Measurements from ENCODE around the gene KLHL22. TPM values are rescaled to one million over a fixed set of nuclear protein-coding genes. Genes with fewer than 3 reads are reported as not detected.

Gene KLHL22
- total and polyA plus RNA-seq, 2 of the 4 experiments (the other 2 are of a cell fraction) = 27.1 to 30.1 TPM

GRCh38 chr22:20426259-20426615 lies 69.4 kb downstream of the KLHL22 start:
- ChIA-PET POLR2A (ENCODE audit: unreplicated experiment) (no interaction called here), CTCF (no interaction called here)
- no peak overlapping the region for H2AK9ac ChIP-seq (replicated peaks; ENCODE audit: low read depth, low read length, poor library complexity)
- peaks cover 13% of the 10 kb centered on the region; the same call in 1 of the 2 replicates for H3K4me1 ChIP-seq (ENCODE audit: control insufficient read depth, insufficient read depth, low read length)
- no peak overlapping the region for H2AFZ ChIP-seq (replicated peaks; ENCODE audit: low read length, poor library complexity)
- no peaks in the 10 kb centered on the region for H3K9me3 ChIP-seq (ENCODE audit: control insufficient read depth, insufficient read depth, low read length)
- no peak overlapping the region for H2AK5ac ChIP-seq (ENCODE audit: low read depth, low read length)
- no peak overlapping the region for H3K23ac ChIP-seq (ENCODE audit: low read depth, low read length)
- H4K5ac ChIP-seq (ENCODE audit: low read depth, low read length) = no peak overlapping the region
- peaks cover 56% of the 10 kb centered on the region for H3K36me3 ChIP-seq (ENCODE audit: control insufficient read depth, insufficient read depth, low read length)
- intact Hi-C loops (cut with micrococcal nuclease) = no loop called here
- no peak overlapping the region for H3K4me3 ChIP-seq (ENCODE audit: insufficient read depth, low read depth, low read length)
- WGBS, 2 experiments (ENCODE audit: extremely low coverage in 2 of 2, insufficient read length in 1 of 2) = 97% methylated on average over 5 of the region's 12 CpGs; no CpG with 5 or more reads in 1 of the 2 experiments
- BruUV-seq (replicated peaks) = no TSS peak
- H3K79me1 ChIP-seq (ENCODE audit: low read depth in 1 of 2, low read length in 2 of 2) = peaks cover 3 to 37% of the 10 kb centered on the region in 2 experiments; a peak in 3 of 4 replicates
- no peak overlapping the region for H4K8ac ChIP-seq (ENCODE audit: low read depth in 2 of 2, low read length in 2 of 2)
- H3K14ac ChIP-seq (replicated peaks; ENCODE audit: low read depth, low read length) = no peak overlapping the region
- no peak overlapping the region for H3K4me2 ChIP-seq (ENCODE audit: low read depth, low read length)
- no peak overlapping the region for H4K91ac ChIP-seq (ENCODE audit: insufficient read depth, low read depth, low read length)
- ATAC-seq (ENCODE audit: low read depth) = no peak
- TF ChIP-seq MXI1 (IDR thresholded peaks at IDR 0.05; ENCODE audit: borderline replicate concordance, low read depth, low read length) = no peak
- TF ChIP-seq NFE2L2 (IDR thresholded peaks at IDR 0.05; ENCODE audit: low read depth, low read length) = no peak
- no peak for TF ChIP-seq MAZ (IDR thresholded peaks at IDR 0.05; ENCODE audit: borderline replicate concordance, low read depth, low read length)
- TF ChIP-seq CEBPB (IDR thresholded peaks at IDR 0.05; ENCODE audit: low read depth, low read length) = no peak
- no peak for TF ChIP-seq USF2 (IDR thresholded peaks at IDR 0.05; ENCODE audit: low read depth, low read length)
- no peak for TF ChIP-seq FOS (IDR thresholded peaks at IDR 0.05; ENCODE audit: low read depth, low read length)
- no peak for TF ChIP-seq SMC3 (IDR thresholded peaks at IDR 0.05; ENCODE audit: low read depth, low read length)
- no peak for TF ChIP-seq BHLHE40 (IDR thresholded peaks at IDR 0.05; ENCODE audit: low read depth, low read length)
- no peak for TF ChIP-seq RAD21 (IDR thresholded peaks at IDR 0.05; ENCODE audit: low read length)
- no peak for TF ChIP-seq RFX5 (IDR thresholded peaks at IDR 0.05; ENCODE audit: low read depth, low read length)
- TF ChIP-seq MAFK (IDR thresholded peaks at IDR 0.05; ENCODE audit: low read depth, low read length) = no peak
- no peak for TF ChIP-seq CHD1 (IDR thresholded peaks at IDR 0.05; ENCODE audit: low read depth, low read length)
- TF ChIP-seq POLR2A (IDR thresholded peaks at IDR 0.05; ENCODE audit: low read depth, low read length) = no peak
- TF ChIP-seq, protein P1, sequence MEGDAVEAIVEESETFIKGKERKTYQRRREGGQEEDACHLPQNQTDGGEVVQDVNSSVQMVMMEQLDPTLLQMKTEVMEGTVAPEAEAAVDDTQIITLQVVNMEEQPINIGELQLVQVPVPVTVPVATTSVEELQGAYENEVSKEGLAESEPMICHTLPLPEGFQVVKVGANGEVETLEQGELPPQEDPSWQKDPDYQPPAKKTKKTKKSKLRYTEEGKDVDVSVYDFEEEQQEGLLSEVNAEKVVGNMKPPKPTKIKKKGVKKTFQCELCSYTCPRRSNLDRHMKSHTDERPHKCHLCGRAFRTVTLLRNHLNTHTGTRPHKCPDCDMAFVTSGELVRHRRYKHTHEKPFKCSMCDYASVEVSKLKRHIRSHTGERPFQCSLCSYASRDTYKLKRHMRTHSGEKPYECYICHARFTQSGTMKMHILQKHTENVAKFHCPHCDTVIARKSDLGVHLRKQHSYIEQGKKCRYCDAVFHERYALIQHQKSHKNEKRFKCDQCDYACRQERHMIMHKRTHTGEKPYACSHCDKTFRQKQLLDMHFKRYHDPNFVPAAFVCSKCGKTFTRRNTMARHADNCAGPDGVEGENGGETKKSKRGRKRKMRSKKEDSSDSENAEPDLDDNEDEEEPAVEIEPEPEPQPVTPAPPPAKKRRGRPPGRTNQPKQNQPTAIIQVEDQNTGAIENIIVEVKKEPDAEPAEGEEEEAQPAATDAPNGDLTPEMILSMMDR (conservative IDR thresholded peaks at IDR 0.05; ENCODE audit: low read depth, low read length) = no peak
- H3K27ac ChIP-seq (ENCODE audit: insufficient read depth, low read length) = no peak overlapping the region
- H2BK5ac ChIP-seq (ENCODE audit: low read depth, low read length, poor library complexity, severe bottlenecking) = no peak overlapping the region
- dilution Hi-C loops (cut with HindIII; ENCODE audit: low sequenced_read_pairs, unreplicated experiment) = no loop called here
- H3K9me1 ChIP-seq (ENCODE audit: insufficient read depth, low read length) = no peaks in the 10 kb centered on the region
- no peak overlapping the region for H2BK20ac ChIP-seq (ENCODE audit: low read depth, low read length)
- H4K20me1 ChIP-seq (ENCODE audit: insufficient read depth, low read length) = peaks cover 62% of the 10 kb centered on the region
- no peaks in the 10 kb centered on the region for H3K27me3 ChIP-seq (ENCODE audit: control insufficient read depth, insufficient read depth, low read length)
- H3K4ac ChIP-seq (ENCODE audit: low read depth, low read length) = no peak overlapping the region
- no peak overlapping the region for H2BK120ac ChIP-seq (ENCODE audit: low read depth, low read length)
- in situ Hi-C loops (cut with MboI; ENCODE audit: low sequenced_read_pairs) = no loop called here
- no peak for DNase-seq
- H3K18ac ChIP-seq (ENCODE audit: low read depth, low read length) = no peak overlapping the region
- H3K56ac ChIP-seq (ENCODE audit: extremely low read depth, insufficient read depth, low read length) = no peak overlapping the region
- H3K9ac ChIP-seq (ENCODE audit: low read depth, low read length) = no peak overlapping the region
- no peak overlapping the region for H2BK15ac ChIP-seq (ENCODE audit: low read depth, low read length)

All from IMR-90 (cell line).